GM18498 (cell line): ENCODE measurements around the gene METTL21C.

ENCODE experiments used
- ATAC-seq: cut with Tn5 transposase; IDR thresholded peaks from one replicate; pipeline ENCODE4 v1.9.1; 2021; ENCODE audit warnings: mild to moderate bottlenecking, moderate library complexity; ENCODE audit not compliant: unreplicated experiment

METTL21C gene

GRCh38 chr13:102694937-102695336 lies at the start of gene METTL21C:
TSS of gene METTL21C (minus strand) at chr13:102695044. CDS start at chr13:102694498, 546 bp downstream.
- ATAC-seq, result no peak

GRCh38 chr13:102742506-102742905 lies 47.7 kb upstream of the METTL21C start:
- no peak for ATAC-seq

DNA sequence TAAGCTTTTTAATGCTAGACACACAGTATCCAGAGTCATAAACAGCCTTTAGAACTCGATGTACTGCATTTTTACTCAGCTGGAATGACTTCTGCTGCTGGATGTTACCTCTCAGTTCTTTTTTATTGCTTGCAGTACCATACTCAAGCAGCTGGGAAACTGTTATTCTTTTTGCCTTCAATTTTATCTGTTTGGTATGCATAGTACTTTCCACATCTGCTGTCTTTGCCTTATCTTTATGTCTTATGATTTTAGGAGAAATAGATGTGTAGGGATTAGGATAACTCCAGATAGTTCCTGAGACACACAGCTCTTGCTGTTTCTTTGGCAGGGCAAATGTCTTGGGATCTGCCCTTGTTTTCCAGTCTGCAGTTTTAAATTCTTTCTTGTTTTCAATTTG lies 47.3 kb upstream of the METTL21C start:
- ATAC-seq, result no peak

GRCh38 chr13:102729560-102730270 lies 34.9 kb upstream of the METTL21C start:
- ATAC-seq, result no peak

DNA sequence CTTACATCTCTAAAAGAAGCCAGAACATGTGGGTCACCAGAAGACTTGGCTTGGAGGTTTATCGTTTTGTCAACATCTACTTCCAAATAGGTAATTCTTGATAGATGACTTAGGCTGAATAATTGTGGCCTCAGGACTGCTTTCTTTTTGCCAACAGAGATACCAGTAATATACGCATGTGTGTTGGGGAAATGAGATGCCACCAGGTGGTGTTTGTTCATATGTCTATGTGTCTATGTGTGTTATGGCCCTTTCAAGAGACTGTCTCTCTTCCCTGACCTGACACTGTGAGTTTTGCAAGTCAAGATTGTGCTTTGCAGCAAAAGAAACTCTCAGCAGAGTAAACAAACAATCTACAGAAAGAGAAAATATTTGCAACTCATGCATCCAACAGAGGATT lies 31.6 kb upstream of the METTL21C start:
- no peak for ATAC-seq

DNA sequence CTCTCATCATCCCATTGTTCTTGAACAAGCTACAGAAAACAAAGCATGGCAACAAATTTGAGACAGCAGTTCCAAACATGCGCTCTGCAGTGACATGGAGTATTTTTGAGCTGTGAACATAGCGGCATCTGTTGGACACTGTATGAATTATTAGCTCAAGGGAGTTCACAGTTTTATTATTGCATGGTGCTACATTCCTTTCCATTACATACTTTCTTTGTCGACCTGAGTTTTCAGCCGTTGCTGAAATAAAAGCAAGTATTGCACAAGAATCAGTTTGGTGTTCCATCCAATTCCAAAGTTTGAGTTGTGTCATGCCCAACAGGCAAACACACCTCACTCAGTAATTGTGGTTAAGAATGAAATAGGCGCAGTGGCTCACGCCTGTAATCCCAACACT lies 30.1 kb upstream of the METTL21C start:
- peak; percentile 68 for ATAC-seq

DNA sequence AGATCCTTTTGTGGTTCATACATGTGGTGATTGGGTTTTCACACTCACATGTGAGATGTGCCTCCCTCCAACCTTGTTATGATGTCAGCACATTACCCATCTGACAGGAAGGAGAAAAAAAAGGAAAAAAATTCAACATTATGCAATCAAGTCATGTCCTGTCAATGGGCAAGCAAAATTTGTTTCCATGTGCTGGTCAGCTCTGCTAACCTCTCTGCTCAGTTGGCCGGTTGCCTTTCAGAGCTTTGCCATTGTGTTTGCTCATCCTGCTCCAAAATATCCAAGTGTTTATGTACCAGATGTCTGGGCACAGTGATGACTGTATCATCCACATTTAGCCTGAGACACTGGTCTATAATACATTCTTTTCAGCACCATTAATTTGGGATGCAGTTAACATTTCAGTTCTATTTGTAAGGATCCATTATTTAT lies 27.0 kb upstream of the METTL21C start:
- ATAC-seq, result no peak

DNA sequence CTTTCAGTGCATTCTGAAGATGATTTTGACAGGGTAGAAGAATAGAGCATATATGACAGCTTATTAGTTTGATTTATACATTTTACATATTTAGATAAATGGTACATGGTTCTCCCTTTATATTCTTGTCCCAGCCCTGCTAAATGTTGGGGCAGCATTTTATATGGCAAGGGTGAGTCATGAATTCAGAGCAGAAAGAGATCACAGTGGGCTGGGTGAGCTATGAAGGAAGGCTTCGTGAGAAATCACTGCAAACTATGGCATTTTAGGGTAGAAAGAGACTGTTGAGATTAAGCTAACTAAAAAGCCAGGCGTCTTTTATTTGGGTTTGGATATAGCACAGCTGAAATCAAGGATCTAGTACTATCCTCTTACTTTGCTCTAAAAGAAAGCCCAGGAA lies 23.9 kb upstream of the METTL21C start:
- no peak for ATAC-seq

GRCh38 chr13:102715447-102715846 lies 20.6 kb upstream of the METTL21C start:
- ATAC-seq, result no peak

- no peak for ATAC-seq
Observed at GRCh38 chr13:102710261-102710679, 15.4 kb upstream of the METTL21C start.

- no peak for ATAC-seq
Observed at GRCh38 chr13:102709536-102709935, 14.7 kb upstream of the METTL21C start.

GRCh38 chr13:102708991-102709390 lies 14.1 kb upstream of the METTL21C start:
- no peak for ATAC-seq

- ATAC-seq, result no peak
Observed at GRCh38 chr13:102708211-102708610, 13.4 kb upstream of the METTL21C start.

DNA sequence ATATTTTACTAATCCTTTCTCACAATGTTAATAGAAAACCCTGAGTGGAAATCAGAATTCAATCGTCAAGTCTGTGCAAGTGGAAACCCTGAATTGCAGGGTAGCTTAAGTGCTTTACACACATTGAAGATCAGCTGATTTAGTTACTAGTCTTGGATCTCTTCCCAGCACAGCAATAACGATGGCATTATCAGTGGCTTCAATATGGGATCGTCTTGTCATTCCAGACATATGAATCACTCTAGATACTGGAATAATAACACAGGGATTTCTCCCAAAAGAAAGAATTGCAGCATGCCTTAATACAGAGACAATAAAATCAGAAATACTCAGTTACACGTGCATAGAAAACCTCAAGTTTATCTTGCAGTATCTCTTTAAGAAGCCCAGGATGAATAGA lies 12.6 kb upstream of the METTL21C start:
- ATAC-seq, result no peak

GRCh38 chr13:102704238-102705058 lies 9.6 kb upstream of the METTL21C start:
- ATAC-seq, result no peak

GRCh38 chr13:102703726-102704035 lies 8.8 kb upstream of the METTL21C start:
- ATAC-seq, result no peak

GRCh38 chr13:102702965-102703725 lies 8.3 kb upstream of the METTL21C start:
- no peak for ATAC-seq

DNA sequence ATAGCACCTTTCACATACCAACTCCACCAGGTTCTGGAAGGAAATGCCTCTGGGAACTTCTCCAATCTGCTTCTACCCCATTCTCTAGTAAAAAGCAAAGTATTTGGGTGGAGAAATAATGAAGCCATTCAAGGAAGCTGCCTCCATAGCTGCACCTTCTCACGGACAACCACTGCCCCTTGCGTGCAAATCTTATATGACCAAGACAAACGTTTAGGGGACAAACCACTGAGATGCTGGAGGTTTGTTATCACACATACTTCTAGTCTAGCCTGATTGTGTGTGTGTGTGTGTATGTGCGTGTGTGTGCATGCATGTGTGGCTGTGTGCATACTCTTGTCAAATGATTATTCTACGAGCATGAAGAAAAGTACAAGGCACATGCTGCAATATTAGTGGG lies 6.5 kb upstream of the METTL21C start:
- ATAC-seq, result no peak

DNA sequence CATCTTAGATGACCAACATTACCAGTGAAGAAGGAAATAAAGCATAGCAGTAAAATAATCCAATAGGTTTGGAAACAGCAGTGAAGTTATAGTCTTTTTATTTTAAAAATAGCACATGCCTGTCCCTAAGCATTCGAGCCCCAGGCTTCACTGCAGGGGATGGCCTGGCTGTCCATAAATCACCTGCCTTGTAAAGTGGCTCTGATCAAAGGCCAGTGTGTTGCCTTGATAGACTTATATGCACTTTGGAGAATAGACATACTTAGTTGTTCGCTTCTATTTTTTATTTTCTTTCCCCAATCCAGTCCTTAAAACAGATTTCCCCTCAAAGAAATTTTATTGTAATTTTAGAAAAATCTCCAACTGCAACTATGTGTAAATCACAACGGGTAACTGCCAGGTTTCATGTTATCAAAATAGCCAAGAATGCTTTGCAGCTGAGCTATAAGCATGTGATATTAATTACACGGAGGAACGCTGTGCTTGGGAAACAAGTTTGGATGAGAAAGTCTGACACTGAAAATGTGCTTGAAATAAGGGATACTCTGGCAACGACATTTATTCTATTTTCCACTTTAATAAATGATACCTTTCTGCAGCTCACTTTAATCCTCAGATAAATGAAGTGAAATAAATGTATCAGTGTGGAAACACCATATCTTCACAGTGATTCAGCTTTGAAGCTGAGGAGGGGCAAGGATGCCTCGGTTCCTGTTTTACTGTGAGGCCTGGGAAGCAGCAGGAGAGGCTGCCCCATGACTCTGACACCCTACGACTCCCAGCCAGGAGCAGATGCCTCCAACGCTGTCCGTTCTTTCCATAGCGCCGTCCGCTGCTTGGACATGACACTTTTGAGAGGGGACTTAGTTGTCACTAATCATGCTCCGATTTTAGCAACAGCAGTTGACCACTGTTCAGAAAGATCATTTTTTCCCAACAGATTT lies 5.5 kb upstream of the METTL21C start:
- ATAC-seq, result no peak

GRCh38 chr13:102699504-102699903 lies 4.7 kb upstream of the METTL21C start:
- ATAC-seq, result no peak

- ATAC-seq, result no peak
Observed at GRCh38 chr13:102698649-102698980, 3.8 kb upstream of the METTL21C start.
